Loucy (cell line): ENCODE measurements around the gene CEP57.

Experiments used
- EZH2phosphoT487 ChIP-seq: fragments of 200-600 bp; IDR thresholded peaks from 2 replicates; pipeline ENCODE4 v1.6.1; 2018; ENCODE audit warnings: antibody characterized with exemption, mild to moderate bottlenecking, moderate library complexity, borderline replicate concordance
- TF ChIP-seq, protein P1 (sequence below): fragments of 200-600 bp; sonication (generic); conservative IDR thresholded peaks from 2 replicates; pipeline ENCODE4 v1.5.1; 2014; ENCODE audit warnings: mild to moderate bottlenecking, antibody characterized with exemption, low read length

DNA sequence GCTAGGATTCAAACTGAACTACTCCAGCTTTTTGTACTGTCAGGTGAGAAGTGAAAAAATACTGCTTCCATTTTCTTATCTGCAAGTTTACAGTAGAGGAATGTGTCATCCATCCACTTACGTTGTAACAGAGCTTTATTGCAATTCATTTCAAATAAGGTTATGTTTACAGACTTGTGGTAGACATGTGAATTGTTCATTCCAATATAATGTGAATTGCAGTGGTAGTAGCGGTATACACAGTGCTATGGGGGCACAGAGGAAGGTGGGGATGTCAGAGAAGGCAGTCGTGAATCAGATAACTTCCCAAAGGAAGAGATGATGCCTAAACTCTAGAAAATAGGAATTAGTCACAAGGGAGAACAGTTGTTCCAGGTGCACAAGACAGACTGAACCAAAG lies 42.5 kb downstream of the CEP57 start:
- TF ChIP-seq, protein P1, sequence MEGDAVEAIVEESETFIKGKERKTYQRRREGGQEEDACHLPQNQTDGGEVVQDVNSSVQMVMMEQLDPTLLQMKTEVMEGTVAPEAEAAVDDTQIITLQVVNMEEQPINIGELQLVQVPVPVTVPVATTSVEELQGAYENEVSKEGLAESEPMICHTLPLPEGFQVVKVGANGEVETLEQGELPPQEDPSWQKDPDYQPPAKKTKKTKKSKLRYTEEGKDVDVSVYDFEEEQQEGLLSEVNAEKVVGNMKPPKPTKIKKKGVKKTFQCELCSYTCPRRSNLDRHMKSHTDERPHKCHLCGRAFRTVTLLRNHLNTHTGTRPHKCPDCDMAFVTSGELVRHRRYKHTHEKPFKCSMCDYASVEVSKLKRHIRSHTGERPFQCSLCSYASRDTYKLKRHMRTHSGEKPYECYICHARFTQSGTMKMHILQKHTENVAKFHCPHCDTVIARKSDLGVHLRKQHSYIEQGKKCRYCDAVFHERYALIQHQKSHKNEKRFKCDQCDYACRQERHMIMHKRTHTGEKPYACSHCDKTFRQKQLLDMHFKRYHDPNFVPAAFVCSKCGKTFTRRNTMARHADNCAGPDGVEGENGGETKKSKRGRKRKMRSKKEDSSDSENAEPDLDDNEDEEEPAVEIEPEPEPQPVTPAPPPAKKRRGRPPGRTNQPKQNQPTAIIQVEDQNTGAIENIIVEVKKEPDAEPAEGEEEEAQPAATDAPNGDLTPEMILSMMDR: no peak
- TF ChIP-seq EZH2phosphoT487: no peak
